GM21529 (cell line): ENCODE data around the gene LEPROT.
A peak's percentile ranks its signal among the peaks of the same experiment; 100 is the strongest.
"Not testable (repeated sequence)": the region's sequence is repeated elsewhere in the genome, so short reads cannot be mapped to it uniquely, and the experiment has no call there.

Experiments
- ATAC-seq: cut with Tn5 transposase; IDR thresholded peaks from one replicate; pipeline ENCODE4 v1.9.1; 2021; ENCODE audit not compliant: unreplicated experiment

LEPROT gene

GRCh38 chr1:65420590-65421350 lies at the start of gene LEPROT, which contains the start of gene LEPR:
Gene LEPROT (plus strand): TSS chr1:65420668. CDS start chr1:65420725, 57 bp downstream.
Gene LEPR (plus strand): TSS chr1:65420668. CDS start chr1:65565566, 144,898 bp downstream.
- no peak for ATAC-seq

DNA sequence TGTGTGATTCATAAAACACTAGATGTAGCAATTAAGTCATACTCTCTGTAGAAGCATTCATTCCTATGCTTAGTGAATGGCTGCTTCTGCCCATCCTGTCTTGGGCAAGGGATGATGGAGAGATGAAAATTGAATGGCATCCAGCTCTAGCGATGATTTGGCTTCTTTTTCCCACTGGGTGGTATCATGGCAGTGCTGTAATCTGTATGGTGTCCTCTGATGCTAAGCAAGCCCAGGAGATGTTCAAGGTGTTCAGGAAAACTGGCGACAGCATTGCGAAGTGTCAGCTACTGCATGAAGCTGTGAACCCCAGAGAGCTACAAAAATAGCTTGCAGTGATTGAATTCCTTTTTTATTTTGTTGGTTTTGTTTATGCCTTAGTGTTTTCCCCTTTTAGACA lies 48.9 kb upstream of the LEPROT start:
- no peak for ATAC-seq

DNA sequence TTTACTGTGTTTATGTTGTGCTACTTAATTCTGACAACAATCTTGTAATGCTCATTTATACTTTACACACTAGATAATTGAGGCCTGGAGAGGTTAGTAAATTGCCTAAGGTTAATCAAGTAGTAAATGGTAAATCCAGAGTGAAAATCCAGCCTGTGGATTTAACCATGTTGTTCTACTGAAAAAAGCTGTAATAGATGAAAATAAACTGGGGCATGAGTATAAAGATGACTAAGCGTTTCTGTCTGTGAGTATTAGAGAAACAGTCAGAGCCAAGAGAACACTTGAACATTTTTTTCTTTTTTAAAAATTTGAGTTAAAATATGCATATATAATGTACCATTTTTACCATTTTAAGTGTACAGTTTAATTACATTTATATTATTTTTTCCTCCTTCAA lies 47.9 kb upstream of the LEPROT start:
- ATAC-seq: no peak

- no peak for ATAC-seq
Measured at GRCh38 chr1:65377496-65378246, 42.8 kb upstream of the LEPROT start.

- ATAC-seq: no peak
Measured at GRCh38 chr1:65378247-65378946, 42.1 kb upstream of the LEPROT start.

GRCh38 chr1:65384426-65384825 lies 36.0 kb upstream of the LEPROT start:
- ATAC-seq: not testable (repeated sequence)

DNA sequence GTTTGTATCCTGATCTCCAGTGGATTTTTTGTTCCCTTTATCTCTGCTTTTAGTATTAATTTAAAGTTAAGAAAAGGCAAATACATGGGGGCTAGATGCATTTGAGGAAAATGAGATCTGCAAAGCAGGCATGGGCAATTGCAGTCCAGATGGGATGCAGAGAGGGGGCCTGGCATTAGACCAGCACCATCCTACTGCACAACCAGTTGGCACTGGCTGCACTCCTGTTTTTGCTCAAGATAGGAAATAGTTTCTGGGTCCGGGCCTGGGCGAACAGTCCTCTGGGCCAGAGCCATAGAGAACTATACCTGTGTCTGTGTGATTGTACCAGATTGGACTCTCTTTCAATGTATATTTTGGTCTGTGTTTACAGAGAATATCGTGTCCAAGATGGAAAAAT lies 34.0 kb upstream of the LEPROT start:
- no peak for ATAC-seq

GRCh38 chr1:65387821-65388220 lies 32.6 kb upstream of the LEPROT start:
- ATAC-seq: no peak

- no peak for ATAC-seq
Measured at GRCh38 chr1:65388908-65389695, 31.4 kb upstream of the LEPROT start.

GRCh38 chr1:65392497-65392896 lies 28.0 kb upstream of the LEPROT start:
- ATAC-seq: no peak

GRCh38 chr1:65393347-65393746 lies 27.1 kb upstream of the LEPROT start:
- ATAC-seq: peak; percentile 96

GRCh38 chr1:65393928-65394327 lies 26.5 kb upstream of the LEPROT start:
- no peak for ATAC-seq

- ATAC-seq: no peak
Measured at GRCh38 chr1:65395887-65396612, 24.4 kb upstream of the LEPROT start.

DNA sequence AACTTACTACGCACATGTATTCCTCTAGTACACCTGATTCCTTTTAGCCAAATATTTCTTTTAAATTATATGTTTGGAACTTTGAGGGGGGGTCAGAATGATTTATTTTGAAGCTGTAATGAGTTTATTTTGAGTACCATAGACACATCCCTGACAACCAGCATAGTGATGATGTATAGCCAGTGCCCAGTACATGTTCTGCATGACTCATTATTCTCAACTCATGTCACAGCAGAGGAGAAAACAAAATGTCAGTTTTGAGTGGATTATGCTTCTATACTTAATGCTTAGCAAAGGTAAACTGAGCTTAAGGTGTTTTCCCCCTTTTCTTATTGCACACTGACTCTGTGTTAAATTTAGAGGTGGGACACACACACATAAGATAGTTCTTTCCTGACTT lies 22.4 kb upstream of the LEPROT start:
- no peak for ATAC-seq

GRCh38 chr1:65399003-65399402 lies 21.5 kb upstream of the LEPROT start:
- no peak for ATAC-seq

- ATAC-seq: no peak
Measured at GRCh38 chr1:65401612-65402011, 18.9 kb upstream of the LEPROT start.

DNA sequence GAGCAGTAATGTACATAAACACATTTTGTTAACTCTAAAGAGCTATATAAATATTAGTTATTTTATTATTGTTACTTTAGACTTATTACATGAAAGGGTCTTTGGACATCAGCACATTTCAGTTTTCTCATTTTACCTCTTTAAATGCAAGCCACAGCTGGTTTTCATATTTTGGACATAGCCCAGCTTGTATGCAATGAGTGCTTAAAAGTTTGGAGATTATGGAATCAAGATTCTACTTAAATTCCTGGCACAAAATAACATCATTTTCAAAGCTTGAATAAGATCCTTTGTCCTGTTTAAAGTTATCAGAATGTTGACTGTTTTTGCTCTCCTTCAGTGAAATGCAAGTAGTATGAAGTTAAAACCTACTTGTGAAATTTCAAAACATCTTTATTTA lies 15.5 kb upstream of the LEPROT start:
- ATAC-seq: no peak

- no peak for ATAC-seq
Measured at GRCh38 chr1:65407877-65408276, 12.6 kb upstream of the LEPROT start.

DNA sequence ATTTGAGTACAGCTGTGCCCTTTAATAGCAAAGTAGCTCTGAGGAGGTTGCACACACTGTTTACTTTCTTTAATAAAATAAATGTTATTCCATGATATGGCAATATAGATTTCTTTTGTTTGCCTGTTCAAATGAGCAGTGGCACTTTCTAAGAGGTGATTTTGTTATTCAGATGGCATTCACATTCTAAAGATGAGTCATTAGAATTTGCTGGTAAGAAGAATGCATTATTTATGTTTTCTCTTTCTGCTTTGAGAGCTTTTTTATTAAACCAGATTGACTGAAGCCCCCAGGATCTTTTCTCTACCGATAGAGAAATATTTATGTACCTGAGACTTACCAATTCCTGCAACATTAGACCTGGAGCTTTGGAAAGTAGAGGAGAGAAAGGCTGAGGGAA lies 11.2 kb upstream of the LEPROT start:
- no peak for ATAC-seq

DNA sequence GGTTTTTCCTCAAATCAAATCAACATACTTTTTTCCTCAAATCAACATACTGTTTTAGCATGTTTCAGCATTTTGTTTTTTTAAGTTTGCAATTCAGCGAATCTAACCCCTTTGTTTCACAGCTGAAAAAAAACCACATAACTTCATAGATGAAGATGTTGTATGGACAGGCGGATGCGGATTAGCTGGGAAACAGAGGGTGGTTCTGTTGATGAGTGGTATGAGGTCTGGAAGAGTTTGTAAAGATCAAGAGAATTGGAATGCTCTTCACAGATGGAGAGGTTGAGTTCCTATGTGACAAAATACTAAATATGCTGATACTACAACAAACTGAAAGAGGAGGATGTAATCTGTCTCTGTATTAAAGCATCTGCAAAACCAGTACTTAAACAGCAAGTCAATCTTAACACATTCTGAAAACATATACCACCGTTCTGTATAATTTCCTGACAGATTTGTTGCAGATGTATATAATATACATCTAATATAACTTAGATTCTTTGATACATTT lies 10.6 kb upstream of the LEPROT start:
- ATAC-seq: no peak
